Renal pelvis (tissue), 4 donors: ENCODE data around the gene SULT2B1. TPM values are rescaled to one million over a fixed set of nuclear protein-coding genes. Genes with fewer than 3 reads are reported as not detected.
"Not testable (repeated sequence)": the region's sequence is repeated elsewhere in the genome, so short reads cannot be mapped to it uniquely, and the experiment has no call there.

ENCODE experiments used
- DNase-seq: peaks from one replicate; pipeline ENCODE4 v3.0.0-alpha.2; 2013
- polyA plus RNA-seq, 3 donors: library from polyadenylated mRNA; unstranded; fragments of 120-200 nt; gene quantifications; one replicate each; pipeline ENCODE4 v1.2.1, GENCODE V29; 2013; ENCODE audit not compliant: insufficient read length in 3 of 3

The SULT2B1 gene
- polyA plus RNA-seq, 3 donors, result 0.43 to 0.81 (median 0.43) TPM

DNA sequence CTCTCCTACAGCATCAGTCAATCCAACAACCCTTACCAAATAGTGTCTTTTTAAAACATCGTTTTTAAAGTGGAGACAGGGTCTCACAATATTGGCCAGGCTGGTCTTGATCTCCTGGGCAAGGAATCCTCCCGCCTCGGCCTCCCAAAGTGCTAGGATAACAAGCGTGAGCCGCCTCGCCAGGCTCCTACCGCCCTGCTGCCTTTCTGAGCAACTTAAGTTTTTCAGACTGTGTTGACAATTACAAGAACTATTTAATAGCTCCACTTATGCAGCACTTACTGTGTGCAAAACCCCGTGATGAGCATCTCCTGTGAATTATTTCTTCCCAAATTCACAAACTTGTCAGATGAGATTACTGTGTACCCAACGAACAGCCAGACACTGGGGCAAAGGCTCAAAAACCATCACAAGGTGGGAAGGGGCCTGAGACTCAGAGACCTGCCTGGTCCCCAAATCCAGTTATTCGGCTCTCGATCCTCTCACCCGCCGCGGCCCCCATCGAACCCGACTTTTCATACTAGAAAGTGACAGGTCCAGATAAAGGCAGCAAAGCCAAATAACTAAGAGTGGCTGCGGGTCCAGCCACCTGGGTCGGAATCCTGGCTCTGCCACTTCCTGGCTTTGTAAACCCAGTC, 66.4 kb downstream of the SULT2B1 start:
- DNase-seq, result no peak

DNA sequence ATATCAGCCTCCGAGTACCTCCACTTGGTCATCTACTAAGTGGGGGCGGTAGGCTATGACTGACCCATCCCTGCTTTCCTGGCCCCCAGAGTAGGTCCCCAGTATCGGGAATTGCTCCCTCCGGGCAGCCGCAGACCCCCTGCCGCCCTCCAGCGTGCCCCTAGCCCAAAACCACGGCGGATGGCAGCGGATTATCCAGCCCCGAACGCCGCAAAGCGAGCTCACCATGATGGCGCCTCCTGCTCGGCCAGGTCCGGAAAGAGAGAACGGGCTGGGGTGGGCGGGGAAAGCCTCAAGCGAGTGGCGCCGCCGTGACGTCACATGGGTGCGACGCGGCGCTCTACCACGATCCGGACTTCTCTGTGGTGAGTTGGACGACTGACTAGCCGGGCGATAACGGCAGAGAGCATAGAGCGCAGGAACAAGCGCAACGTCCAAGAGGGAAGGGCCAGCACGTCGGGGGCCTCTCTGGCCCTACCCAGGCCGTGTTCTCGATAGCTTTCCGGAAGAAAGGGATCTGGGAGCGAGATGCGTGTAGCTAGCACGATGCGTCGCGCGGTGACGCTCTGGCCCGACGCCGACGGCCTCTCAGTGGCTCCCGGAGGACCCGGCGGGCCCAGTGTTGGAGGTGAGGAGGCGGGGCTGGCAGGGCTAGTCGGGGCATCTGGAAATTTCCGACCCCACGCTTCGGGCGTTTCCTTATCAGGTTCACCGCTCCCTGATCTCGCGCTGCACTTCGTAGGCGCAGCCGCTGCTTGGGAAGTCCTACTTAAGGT, 67.1 kb downstream of the SULT2B1 start, which contains the start of the genes RPL18 and SPHK2:
TSS of gene RPL18 (minus strand) at position 263 of the 776 bp plus-strand sequence. CDS start at position 228, 35 bp downstream.
TSS of gene SPHK2 (plus strand) at position 591 of the 776 bp plus-strand sequence. CDS start 1,009 bp downstream, outside the sequence.
- DNase-seq, result peak; percentile 99

DNA sequence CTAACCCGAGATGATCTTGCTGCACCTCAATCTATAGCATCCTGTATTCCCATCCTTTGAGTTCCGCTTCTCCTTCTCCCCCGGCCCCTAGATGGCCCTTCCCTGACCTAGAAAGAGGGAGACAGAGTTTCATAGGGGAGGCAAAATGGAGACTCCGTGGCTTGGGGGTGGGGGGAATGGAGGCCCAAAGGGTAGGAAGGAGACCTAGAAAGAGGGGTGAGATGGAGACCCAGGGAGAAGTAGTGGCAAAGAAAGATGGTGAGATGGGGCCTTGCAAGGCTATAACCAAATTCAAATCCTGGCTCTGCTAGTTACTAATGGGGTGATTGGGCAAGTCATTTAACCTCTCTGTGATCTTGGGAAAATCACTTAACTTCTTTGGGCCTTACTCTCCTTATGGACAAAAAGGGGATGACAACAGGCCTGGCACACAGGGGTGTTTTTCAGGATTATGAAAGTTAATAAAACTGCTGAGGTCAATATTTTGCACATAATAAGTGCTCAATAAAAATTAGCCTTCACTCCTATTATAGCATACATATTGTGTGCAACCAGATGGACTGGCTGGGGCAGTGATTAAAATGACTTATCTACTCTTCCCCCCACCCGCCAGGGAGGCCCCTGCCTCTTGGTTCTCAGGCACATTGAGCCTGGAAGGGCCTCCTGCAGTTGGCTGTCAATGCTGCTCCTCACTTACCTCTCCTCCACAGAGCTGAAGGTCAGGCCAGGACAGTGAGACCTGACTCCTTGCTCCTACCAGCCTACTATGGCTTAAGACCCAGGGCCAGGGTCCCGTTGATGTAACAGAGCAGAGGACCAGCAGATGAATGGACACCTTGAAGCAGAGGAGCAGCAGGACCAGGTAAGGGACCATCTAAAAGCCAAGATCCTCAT, 68.0 kb downstream of the SULT2B1 start:
- DNase-seq, result no peak

DNA sequence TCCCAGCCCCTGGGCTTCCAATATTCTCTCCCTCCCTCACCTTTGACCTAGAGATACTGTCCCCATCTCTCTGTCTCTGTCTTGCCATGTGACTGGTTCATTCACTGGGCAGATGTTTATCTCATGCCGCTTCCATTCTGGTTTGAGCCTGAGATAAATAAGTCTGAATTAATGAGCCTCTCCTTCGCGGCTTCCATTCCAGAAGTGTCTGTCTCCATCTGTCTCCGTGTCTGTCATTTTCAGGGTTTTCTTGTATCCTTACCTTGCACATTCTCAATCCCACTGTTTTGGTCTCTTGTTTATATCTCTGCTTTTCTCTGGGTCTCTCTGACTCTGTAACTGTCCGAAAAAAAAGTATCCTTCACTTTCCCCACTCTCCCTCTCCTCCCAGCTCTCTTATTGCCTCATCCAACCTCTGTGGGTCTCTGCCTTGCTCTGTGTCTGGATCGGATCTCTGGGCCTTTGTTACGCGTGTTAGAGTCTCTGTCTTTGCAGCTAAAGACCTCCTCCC, 71.6 kb downstream of the SULT2B1 start:
- DNase-seq, result no peak

DNA sequence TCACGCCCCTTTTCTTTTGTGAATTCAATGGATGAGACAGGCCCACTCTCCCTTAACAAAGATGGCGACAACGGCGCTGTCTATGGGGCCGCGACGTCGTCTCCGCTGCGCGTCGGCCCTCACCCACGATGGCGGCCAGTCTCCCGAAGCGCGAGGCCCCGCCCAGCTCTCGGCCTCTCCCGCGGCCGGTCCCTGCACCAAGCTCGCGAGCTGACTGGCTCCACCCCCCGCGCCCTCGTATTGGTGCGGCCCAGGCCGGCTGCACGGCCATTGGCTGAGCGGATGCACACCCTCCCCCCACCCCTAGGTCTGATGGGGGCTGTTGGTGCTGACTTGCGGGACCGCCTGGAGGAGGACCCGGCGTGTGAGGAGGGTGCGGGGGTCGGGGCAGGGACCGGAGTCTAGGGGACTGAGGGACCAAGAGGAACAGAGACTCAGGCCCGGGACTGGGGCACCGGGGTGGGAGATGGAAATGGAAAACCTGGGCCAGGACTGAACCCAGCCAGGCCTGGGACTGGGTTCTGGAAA, 72.2 kb downstream of the SULT2B1 start:
- peak; percentile 98 for DNase-seq

DNA sequence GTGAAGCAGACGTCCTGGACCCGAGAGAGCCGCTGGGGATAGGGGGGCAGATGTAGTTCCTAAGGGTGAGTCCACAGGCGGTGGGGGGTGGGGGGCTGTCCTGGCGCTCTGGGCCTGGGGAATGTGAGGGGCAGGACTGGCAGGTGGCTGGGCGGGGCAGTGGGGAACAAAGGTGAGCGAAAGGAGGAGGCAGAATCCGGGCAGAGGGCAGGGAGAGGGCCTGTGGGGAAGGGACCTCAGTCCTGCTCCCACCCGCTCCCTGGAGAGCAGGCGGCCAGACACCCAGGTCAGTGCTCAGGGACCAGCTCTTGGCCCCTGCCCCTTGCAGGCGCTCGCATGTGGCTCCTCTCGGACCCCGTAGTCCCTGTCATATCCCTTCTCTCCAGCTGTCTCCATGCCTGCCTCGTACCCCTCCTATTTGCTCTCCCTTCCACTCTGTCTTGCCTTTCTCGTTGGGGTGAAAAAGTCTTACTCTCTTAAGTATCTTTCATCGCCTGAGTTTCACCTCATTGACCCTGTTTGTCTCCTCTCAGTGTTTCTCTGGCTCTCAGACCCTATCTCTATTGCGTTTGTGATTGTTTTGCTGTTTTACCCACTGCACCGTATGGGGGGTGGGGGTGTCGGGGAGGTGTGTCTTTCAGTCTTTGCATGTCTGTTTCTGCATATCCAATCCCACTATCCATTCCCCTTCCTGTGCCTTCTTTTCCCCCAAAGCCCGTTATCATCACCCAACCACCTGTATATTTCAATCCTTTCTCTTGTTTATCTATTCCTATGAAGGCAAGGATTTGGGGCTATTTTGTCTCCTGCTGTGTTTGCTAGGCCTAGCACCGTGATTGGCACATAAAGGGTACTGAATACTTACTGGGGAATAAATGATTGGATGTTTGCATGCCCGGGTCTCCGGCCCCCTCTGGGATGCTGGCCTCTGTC, 73.1 kb downstream of the SULT2B1 start:
- no peak for DNase-seq

DNA sequence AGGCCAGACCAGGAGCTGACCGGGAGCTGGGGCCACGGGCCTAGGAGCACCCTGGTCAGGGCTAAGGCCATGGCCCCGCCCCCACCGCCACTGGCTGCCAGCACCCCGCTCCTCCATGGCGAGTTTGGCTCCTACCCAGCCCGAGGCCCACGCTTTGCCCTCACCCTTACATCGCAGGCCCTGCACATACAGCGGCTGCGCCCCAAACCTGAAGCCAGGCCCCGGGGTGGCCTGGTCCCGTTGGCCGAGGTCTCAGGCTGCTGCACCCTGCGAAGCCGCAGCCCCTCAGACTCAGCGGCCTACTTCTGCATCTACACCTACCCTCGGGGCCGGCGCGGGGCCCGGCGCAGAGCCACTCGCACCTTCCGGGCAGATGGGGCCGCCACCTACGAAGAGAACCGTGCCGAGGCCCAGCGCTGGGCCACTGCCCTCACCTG, 73.9 kb downstream of the SULT2B1 start:
- DNase-seq, result no peak

DNA sequence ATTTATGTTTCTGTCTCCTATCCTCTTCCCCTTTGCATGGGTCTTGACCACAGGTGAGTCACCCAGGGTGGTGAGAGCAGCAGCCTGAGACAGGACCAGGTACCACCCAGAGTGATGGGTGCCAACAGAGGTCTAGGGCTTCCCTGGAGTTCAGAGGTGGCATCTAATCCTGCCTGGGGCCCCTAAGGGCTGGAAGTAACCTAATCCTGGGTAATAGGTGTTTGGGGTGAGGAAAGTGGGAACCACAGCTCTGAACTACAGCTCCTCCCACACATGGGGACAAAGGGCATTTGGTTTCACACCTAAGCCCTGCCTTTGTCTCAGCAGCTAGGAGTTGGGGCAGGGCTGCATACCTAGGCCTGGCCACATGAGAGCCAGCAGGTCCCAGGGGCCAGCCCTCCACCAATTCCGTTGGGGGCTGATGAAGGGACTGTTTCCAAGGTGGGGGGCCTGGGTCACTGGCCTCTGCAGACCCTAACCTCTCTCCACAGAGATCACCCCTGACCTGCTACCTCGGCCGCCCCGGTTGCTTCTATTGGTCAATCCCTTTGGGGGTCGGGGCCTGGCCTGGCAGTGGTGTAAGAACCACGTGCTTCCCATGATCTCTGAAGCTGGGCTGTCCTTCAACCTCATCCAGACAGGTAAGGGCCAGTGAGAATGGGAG, 75.4 kb downstream of the SULT2B1 start:
- no peak for DNase-seq

DNA sequence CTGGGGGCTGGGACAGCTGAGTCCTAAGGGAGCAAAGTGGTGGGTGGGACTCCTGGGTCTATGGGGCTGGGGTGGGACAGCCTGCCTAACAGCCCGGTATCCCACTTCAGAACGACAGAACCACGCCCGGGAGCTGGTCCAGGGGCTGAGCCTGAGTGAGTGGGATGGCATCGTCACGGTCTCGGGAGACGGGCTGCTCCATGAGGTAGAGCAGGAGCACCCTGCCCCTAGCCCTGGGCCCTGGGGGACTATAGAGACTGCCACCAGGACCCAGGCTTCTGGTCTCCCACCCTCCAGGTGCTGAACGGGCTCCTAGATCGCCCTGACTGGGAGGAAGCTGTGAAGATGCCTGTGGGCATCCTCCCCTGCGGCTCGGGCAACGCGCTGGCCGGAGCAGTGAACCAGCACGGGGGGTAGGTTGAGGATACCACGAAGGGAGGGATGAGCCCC, 75.9 kb downstream of the SULT2B1 start:
- DNase-seq, result no peak

DNA sequence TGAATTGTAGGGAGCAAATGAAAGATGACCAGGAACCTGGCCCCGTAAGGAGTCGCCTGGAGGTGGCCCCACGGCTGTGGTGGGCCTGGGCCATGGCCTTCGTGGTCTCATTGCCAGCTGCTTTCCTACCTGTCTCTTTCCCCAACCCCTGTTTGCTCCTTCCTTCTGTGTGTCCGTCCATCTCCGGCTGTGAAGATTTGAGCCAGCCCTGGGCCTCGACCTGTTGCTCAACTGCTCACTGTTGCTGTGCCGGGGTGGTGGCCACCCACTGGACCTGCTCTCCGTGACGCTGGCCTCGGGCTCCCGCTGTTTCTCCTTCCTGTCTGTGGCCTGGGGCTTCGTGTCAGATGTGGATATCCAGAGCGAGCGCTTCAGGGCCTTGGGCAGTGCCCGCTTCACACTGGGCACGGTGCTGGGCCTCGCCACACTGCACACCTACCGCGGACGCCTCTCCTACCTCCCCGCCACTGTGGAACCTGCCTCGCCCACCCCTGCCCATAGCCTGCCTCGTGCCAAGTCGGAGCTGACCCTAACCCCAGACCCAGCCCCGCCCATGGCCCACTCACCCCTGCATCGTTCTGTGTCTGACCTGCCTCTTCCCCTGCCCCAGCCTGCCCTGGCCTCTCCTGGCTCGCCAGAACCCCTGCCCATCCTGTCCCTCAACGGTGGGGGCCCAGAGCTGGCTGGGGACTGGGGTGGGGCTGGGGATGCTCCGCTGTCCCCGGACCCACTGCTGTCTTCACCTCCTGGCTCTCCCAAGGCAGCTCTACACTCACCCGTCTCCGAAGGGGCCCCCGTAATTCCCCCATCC, 76.7 kb downstream of the SULT2B1 start:
- no peak for DNase-seq

DNA sequence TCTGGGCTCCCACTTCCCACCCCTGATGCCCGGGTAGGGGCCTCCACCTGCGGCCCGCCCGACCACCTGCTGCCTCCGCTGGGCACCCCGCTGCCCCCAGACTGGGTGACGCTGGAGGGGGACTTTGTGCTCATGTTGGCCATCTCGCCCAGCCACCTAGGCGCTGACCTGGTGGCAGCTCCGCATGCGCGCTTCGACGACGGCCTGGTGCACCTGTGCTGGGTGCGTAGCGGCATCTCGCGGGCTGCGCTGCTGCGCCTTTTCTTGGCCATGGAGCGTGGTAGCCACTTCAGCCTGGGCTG, 77.3 kb downstream of the SULT2B1 start:
- DNase-seq, result no peak

DNA sequence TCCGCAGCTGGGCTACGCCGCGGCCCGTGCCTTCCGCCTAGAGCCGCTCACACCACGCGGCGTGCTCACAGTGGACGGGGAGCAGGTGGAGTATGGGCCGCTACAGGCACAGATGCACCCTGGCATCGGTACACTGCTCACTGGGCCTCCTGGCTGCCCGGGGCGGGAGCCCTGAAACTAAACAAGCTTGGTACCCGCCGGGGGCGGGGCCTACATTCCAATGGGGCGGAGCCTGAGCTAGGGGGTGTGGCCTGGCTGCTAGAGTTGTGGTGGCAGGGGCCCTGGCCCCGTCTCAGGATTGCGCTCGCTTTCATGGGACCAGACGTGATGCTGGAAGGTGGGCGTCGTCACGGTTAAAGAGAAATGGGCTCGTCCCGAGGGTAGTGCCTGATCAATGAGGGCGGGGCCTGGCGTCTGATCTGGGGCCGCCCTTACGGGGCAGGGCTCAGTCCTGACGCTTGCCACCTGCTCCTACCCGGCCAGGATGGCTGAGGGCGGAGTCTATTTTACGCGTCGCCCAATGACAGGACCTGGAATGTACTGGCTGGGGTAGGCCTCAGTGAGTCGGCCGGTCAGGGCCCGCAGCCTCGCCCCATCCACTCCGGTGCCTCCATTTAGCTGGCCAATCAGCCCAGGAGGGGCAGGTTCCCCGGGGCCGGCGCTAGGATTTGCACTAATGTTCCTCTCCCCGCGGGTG, 77.8 kb downstream of the SULT2B1 start:
- no peak for DNase-seq

DNA sequence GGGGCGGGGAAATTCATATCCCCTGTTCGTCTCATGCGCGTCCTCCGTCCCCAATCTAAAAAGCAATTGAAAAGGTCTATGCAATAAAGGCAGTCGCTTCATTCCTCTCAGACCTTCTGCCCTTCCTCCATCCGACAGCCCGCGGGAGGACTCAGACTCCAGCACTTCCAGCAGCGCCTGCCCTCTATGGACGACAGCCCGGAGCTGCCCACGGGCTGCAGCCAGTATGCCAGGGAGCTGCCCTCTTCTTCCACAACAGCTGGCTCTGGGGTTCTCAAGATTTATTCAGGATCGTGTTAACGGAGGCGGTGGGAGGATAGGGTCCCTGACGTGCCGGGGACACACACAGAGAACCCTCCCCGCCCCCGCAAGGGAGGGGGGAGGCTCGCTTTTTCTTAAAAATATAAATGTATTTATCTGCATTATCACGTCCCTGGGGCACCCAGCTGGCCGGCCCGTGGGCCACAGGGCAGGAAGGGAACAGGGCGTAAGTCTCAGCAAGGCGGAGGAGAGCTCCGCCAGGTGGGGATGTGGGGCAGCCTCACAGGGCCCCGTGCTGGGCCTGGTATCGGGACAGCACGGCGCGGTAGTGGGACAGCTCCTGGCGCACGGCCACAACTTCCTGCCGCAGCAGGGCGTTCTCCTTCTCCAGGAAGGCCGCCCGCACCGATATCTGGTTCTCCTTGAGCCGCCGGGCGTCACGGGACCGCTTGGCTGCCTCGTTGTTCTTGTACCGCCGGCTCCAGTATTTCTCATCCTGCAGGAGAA, 78.5 kb downstream of the SULT2B1 start:
- no peak for DNase-seq

DNA sequence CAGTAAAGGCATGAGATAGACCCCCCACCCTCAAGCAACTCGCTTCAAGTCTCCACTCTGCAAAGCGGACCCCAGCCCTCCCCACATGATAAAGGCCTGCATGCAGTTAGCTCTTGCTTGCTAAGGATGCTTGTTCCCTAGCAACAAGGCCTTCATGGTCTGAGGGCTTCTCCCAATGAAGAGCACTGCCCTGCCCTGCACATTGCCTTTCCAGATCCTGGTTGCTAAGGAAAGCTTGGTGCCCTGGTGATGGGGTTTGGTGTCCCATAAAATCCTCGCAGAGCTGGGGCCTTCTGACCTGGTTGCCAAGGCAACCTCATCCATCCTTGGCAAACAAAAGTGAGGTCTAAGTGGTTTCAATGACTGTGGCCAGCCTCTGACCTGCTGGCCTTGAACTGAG, 79.3 kb downstream of the SULT2B1 start:
- no peak for DNase-seq

DNA sequence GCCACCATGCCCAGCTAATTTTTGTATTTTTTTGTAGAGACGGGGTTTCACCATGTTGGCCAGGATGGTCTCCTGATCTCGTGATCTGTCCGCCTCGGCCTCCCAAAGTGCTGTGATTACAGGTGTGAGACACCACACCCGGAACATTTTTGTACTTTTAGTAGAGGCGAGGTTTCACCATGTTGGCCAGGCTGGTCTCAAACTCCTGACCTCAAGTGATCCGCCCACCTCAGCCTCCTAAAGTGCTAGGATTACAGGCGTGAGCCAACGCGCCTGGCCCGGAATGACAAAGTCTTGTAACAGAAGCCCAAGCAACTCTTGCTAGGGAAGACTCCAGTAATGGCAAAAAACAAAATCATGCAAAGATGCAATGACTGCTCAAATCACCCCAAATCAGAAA, 80.3 kb downstream of the SULT2B1 start:
- DNase-seq, result not testable (repeated sequence)

DNA sequence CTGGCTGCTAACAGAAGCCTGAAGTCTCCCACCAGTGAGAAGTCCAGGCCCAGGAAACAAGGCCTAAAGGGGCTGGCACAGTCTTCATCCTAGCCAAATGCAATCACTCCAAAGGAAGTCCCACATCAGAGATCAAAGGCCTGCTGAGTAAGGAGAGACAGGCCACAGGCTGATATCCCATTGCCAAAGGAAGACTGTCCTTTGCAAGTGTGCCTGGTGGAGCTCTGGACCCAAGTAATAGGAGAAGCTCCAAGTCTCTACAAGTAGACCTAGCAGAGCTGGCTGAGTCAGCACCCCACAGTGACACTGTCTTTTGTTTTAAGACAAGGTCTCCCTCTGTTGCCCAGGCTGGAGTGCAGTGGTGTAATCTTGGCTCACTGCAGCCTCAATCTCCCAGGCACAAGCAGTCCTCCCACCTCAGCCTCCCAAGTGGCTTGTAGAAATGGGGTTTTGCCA, 80.7 kb downstream of the SULT2B1 start:
- DNase-seq, result no peak

DNA sequence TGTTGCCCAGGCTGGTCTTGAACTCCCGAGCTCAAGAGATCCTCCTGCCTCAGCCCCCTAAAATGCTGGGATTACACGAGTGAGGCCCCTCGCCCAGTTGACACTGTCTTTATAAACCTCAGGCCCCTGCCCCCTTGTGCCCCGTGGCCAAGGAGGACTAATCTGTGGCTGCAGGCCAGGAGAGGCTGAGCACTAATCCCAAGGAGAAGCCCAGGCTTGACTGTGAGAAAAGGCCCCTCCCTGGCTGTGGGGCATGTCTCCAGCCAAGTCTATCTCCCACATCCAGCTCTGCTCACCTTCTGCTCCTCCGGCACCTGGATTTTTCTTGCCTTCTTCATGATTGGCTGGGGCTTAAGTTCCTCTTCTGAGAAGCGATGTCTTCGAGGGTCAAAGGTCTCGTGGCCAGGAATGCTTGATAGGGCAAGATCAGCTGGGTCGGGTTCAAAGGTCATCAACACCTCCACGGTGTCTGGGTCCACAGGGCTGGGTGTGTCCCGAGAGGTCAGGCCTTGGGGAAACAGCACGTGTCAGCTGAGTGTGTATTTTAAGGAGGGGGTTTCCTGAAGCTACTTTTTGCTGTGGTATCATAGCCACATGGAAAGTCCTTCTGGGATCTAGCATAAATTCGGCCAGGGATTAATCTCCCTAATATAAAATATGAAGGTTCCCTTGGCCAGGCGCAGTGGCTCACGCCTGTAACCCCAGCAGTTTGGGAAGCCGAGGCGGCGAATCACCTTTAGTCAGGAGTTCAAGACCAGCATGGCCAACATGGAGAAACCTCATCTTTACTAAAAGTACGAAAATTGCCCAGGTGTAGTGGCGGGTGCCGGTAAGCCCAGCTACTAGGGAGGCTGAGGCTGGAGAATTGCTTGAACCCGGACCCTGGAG, 81.4 kb downstream of the SULT2B1 start:
- no peak for DNase-seq
